Suprapubic skin (tissue), 4 donors: ENCODE measurements around the gene UAP1. TPM values are rescaled to one million over a fixed set of nuclear protein-coding genes. Genes with fewer than 3 reads are reported as not detected.
A peak's percentile ranks its signal among the peaks of the same experiment; 100 is the strongest.

Source experiments
- DNase-seq, 2 donors: peaks; one replicate each; pipeline ENCODE4 v3.0.0-alpha.2; 2019; ENCODE audit warnings: low spot score in 2 of 2
- H3K27ac ChIP-seq: fragments of 200-600 bp; sonication (generic); one replicate; pipeline ENCODE4 v1.5.1; 2019
- H3K27me3 ChIP-seq: fragments of 200-600 bp; sonication (generic); one replicate; pipeline ENCODE4 v1.5.1; 2019
- H3K36me3 ChIP-seq: fragments of 200-600 bp; sonication (generic); one replicate; pipeline ENCODE4 v1.5.1; 2019
- H3K4me1 ChIP-seq: fragments of 200-600 bp; sonication (generic); one replicate; pipeline ENCODE4 v1.5.1; 2019
- H3K4me3 ChIP-seq: fragments of 200-600 bp; sonication (generic); one replicate; pipeline ENCODE4 v1.5.1; 2019; ENCODE audit warnings: mild to moderate bottlenecking
- H3K9me3 ChIP-seq: fragments of 200-600 bp; sonication (generic); one replicate; pipeline ENCODE4 v1.5.1; 2019
- EP300 ChIP-seq: sonication (generic); formaldehyde crosslinking; IDR thresholded peaks from one replicate; pipeline ENCODE4 v1.6.1; 2017; ENCODE audit warnings: antibody characterized with exemption
- POLR2A ChIP-seq, 2 donors: fragments of 450-650 bp; IDR thresholded peaks; one replicate each; pipeline ENCODE4 v1.6.1; 2017; ENCODE audit warnings: antibody characterized with exemption in 2 of 2, mild to moderate bottlenecking in 2 of 2, moderate library complexity in 2 of 2
- POLR2AphosphoS5 ChIP-seq, 3 donors: sonication (generic); formaldehyde crosslinking; IDR thresholded peaks; one replicate each; pipeline ENCODE4 v1.6.1; 2017; ENCODE audit warnings: antibody characterized with exemption in 3 of 3
- WGBS: methylation state at CpG from one replicate; pipeline ENCODE4 v1.1.5; 2018; 5-methylcytosine and 5-hydroxymethylcytosine counted together
- total RNA-seq, 4 donors: library from RNA; depleted of rRNA; stranded (reverse); fragments of >200 nt; gene quantifications; one replicate each; pipeline ENCODE4 v1.1.0, GENCODE V29; 2016
- TF ChIP-seq, protein P1 (sequence below), 2 donors: fragments of 200-600 bp in 1 of 2; fragments of 450-650 bp in 1 of 2; sonication (generic) in 1 of 2; IDR thresholded peaks; one replicate each; pipeline ENCODE4 v1.5.1; 2016 to 2019; ENCODE audit warnings: antibody characterized with exemption in 2 of 2, mild to moderate bottlenecking in 1 of 2, moderate library complexity in 1 of 2

The UAP1 gene
- total RNA-seq, 4 donors from 2014 or later: 27.0 to 65.7 (median 47.9) TPM

DNA sequence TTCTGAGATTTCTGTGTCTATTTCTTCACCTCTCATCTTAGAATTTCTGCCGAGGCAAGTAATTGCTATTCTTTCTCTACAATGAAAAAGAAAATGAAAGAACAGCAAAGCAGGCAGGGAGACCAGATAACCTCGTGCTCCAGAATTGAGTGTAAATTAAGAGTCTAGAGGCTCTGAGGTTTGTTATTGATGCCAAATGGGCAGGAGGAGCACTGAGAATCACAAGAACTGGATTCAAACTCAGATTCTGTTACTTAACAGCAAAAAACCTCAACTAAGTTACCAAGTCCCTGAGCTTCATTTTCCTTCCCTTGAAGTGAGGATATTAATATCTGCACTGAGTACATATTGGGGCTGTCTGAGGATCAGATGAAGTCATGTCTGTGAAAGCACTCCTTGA lies 65.2 kb downstream of the UAP1 start:
- TF ChIP-seq, protein P1, sequence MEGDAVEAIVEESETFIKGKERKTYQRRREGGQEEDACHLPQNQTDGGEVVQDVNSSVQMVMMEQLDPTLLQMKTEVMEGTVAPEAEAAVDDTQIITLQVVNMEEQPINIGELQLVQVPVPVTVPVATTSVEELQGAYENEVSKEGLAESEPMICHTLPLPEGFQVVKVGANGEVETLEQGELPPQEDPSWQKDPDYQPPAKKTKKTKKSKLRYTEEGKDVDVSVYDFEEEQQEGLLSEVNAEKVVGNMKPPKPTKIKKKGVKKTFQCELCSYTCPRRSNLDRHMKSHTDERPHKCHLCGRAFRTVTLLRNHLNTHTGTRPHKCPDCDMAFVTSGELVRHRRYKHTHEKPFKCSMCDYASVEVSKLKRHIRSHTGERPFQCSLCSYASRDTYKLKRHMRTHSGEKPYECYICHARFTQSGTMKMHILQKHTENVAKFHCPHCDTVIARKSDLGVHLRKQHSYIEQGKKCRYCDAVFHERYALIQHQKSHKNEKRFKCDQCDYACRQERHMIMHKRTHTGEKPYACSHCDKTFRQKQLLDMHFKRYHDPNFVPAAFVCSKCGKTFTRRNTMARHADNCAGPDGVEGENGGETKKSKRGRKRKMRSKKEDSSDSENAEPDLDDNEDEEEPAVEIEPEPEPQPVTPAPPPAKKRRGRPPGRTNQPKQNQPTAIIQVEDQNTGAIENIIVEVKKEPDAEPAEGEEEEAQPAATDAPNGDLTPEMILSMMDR (IDR thresholded peaks at IDR 0.05): no peak
- TF ChIP-seq EP300: no peak
- Histone ChIP-seq H3K4me3 (no peak overlapping the region), H3K36me3 (no peaks in the 10 kb centered on the region), H3K27me3 (no peaks in the 10 kb centered on the region), H3K27ac (peak overlapping the region; percentile 44), H3K4me1 (peaks cover 11% of the 10 kb centered on the region), H3K9me3 (no peaks in the 10 kb centered on the region)
- WGBS: 34% methylated on average over 2 of the region's 2 CpGs
- DNase-seq: no peak

DNA sequence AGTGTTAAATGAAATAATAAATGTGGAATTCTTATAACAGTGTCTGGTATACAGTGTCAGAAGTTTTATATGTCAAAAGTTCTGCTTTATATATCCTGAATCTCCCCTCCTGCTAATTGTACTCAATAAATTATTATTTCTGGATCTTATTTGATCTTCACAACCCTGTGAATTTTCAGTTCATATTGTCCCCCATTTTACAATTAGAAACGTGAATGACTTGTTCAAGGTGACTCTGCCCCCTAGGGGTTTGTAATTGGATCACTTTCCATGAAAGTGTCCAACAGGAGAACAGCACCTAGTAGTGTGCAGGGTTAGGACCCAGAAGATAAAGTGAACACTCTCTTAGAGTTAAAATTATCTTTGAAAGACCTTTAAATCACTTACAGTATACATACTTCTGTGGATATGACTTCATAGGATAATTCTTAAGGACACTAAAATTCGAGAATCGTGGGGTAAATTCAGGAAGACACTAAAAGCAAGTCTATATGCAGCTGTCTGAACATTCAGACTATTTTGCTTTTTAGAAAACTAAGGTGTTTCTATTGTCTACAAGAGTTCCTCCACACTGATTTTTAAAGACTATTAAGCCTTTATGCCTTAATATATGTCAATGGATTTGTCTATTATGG lies 66.3 kb downstream of the UAP1 start:
- Histone ChIP-seq H3K27me3 (no peaks in the 10 kb centered on the region), H3K36me3 (no peaks in the 10 kb centered on the region), H3K27ac (no peak overlapping the region), H3K4me1 (peaks cover 11% of the 10 kb centered on the region), H3K4me3 (no peak overlapping the region), H3K9me3 (no peaks in the 10 kb centered on the region)
- 68% methylated on average over 3 of the region's 3 CpGs for WGBS
- no peak for DNase-seq
- TF ChIP-seq POLR2AphosphoS5 (IDR thresholded peaks at IDR 0.05) (no peak), EP300 (no peak), POLR2A (IDR thresholded peaks at IDR 0.05) (no peak)
- TF ChIP-seq, protein P1 (IDR thresholded peaks at IDR 0.05): no peak

DNA sequence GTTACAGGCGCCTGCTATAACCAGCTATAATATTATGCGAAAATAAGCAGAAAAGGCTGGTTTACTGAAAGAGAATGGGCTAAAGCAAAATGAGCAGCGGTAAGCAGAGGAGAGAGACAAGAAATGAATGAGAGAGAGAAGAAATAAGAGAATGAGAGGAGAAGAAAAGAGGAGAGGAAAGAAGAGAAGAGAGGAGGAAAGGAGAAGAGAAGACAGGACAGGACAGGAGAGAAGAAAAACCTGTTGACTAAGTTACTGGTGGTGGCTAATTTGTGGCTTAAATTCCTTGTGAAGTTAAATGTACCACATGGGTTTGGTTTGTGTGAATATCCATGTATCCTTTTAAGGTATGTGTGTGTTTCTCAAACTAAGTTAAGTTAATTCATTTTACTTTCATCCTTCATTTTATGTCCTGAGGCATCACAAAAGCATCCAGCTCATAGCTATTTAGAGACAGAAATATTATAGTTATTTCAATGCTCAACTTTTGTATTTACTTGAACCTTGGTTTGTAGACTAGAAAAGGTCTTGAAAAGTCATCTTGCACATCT lies 67.6 kb downstream of the UAP1 start:
- DNase-seq: no peak
- no peaks in the 10 kb centered on the region for H3K27me3 ChIP-seq
- H3K27ac ChIP-seq: peak overlapping the region; percentile 6
- no peak for TF ChIP-seq EP300
- TF ChIP-seq, protein P1 (IDR thresholded peaks at IDR 0.05): no peak
- TF ChIP-seq POLR2AphosphoS5 (IDR thresholded peaks at IDR 0.05): no peak
- TF ChIP-seq POLR2A (IDR thresholded peaks at IDR 0.05): no peak
- peaks cover 11% of the 10 kb centered on the region for H3K4me1 ChIP-seq
- H3K9me3 ChIP-seq: no peaks in the 10 kb centered on the region
- no peak overlapping the region for H3K4me3 ChIP-seq
- 93% methylated on average over 3 of the region's 3 CpGs for WGBS
- H3K36me3 ChIP-seq: no peaks in the 10 kb centered on the region

DNA sequence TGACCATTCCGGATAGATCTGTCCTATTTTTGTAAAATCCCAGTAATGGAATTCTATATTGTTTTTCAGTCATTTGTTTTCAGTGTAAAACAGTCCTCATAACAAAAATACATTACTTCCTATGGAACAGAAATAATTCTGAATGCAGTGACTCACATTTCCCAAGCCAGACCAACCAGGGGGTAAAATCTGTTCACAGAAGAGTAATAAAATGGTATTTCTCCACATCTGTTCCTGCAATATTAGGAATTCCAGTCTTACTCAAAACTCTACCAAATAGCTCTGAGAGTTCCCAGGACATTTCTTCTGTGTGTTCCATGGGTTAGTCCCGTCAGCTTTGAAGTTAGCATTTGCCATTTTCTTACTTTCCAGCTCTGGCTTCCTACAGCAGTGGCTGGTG lies 68.1 kb downstream of the UAP1 start:
- H3K9me3 ChIP-seq: no peaks in the 10 kb centered on the region
- 78% methylated on average over 2 of the region's 2 CpGs for WGBS
- peak overlapping the region; percentile 87 for H3K27ac ChIP-seq
- TF ChIP-seq, protein P1 (IDR thresholded peaks at IDR 0.05): no peak
- TF ChIP-seq POLR2A (IDR thresholded peaks at IDR 0.05): no peak
- TF ChIP-seq EP300: no peak
- no peak for TF ChIP-seq POLR2AphosphoS5 (IDR thresholded peaks at IDR 0.05)
- H3K36me3 ChIP-seq: no peaks in the 10 kb centered on the region
- H3K4me1 ChIP-seq: peaks cover 13% of the 10 kb centered on the region
- no peak overlapping the region for H3K4me3 ChIP-seq
- DNase-seq: no peak
- no peaks in the 10 kb centered on the region for H3K27me3 ChIP-seq

DNA sequence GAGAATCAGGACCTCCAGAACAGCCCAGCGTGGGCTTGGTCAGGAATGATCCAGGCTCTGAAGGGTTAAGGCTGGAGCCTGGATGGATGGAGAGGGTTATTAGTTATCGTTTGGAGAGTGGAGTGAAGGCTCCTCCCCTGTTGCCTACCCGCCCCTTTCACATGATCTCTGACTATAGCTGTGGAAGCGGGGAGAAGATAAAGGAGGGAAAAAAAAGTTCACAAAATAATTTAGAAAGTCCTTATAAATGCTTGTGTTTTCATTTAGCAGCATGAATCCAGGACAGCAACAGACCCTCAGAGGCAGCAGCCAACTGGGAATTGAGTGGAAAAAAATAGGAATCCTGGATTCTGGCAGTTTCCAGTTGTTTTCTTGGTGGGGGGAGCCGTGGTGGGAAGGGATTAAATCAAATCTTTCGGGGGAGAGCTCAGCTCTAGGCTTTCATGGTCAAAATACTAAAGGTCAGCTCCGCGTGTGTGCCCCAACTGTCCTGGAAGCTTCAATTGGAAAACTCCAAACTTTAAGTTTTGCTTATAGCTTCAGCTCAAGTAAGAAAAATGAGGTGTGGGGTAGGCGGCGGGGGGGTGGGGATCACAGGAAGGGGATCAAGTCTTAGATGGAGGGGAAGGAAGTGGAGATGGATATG lies 70.1 kb downstream of the UAP1 start:
- WGBS: 56% methylated on average over 10 of the region's 10 CpGs
- TF ChIP-seq EP300 (no peak), POLR2A (IDR thresholded peaks at IDR 0.05) (no peak), POLR2AphosphoS5 (IDR thresholded peaks at IDR 0.05) (no peak)
- TF ChIP-seq, protein P1 (IDR thresholded peaks at IDR 0.05): no peak
- no peaks in the 10 kb centered on the region for H3K36me3 ChIP-seq
- H3K4me3 ChIP-seq: peak overlapping the region; percentile 41
- peak overlapping the region; percentile 87 for H3K27ac ChIP-seq
- peaks cover 8% of the 10 kb centered on the region for H3K4me1 ChIP-seq
- DNase-seq: peak in 1 of 2 donors; percentile 69
- no peaks in the 10 kb centered on the region for H3K27me3 ChIP-seq
- no peaks in the 10 kb centered on the region for H3K9me3 ChIP-seq
